ENCODE results near the gene CACNA1I. TPM values are rescaled to one million over a fixed set of nuclear protein-coding genes. Genes with fewer than 3 reads are reported as not detected.

Gene CACNA1I
- total RNA-seq, 1 experiment from 2014 or later, result 0.02 TPM

DNA sequence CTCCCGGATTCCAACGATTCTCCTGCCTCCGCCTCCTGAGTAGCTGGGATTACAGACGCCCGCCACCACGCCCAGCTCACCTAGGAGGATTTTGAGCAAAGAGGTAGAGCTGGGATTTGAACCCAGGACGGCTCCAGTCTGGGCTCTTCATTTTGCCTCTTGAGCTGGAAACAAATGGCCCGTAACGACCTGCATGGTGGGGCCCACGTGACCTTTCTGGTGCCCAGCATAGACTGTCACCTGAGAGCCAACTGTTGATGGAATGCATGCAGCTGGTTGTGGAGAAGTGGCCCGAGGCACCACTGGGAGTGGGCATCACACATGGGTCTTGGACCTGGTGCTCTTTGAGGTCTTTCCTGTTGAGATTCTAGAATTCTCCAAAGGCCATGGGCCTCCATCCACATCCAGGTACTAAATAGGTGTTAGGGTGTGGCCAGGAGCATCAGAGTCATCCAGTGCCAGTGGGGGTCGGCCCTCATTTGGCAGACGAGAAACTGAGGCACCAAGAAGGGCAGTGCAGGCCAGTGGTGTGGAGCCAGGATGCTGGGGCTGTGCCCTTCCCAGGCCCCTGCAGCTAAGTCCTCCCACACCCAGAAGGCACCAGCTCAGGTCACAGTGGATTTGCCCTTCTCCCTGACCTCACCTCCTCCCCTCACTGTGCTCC is 46.3 kb upstream of the CACNA1I start:
- ChIA-PET CTCF (interaction anchor here (0.6 to 26.5 kb wide), 8 partner anchors 10 to 507 kb away, joined by 3 to 471 read pairs (median 6); no protein-coding TSS in a partner anchor), POLR2A (interaction anchor here (1.3 to 6.1 kb wide), 9 partner anchors 8 to 584 kb away, joined by 3 to 102 read pairs (median 6); partner anchors contain the start of genes MIEF1, RPL3 and RPS19BP1)
- Mint-ChIP-seq H3K9me3 (ENCODE audit: unreplicated experiment) (no peaks in the 10 kb centered on the region), H3K4me1 (ENCODE audit: insufficient read depth, unreplicated experiment) (peaks cover 47% of the 10 kb centered on the region), H3K27ac (ENCODE audit: low read depth, unreplicated experiment) (peak overlapping the region; percentile 79), H3K27me3 (ENCODE audit: insufficient read depth, unreplicated experiment) (no peaks in the 10 kb centered on the region), H3K36me3 (ENCODE audit: insufficient read depth, unreplicated experiment) (peaks cover 81% of the 10 kb centered on the region), H3K4me3 (ENCODE audit: unreplicated experiment) (peak overlapping the region; percentile 28)
- DNase-seq (ENCODE audit: unreplicated experiment), result no peak
- BruUV-seq (replicated peaks), result no TSS peak
- intact Hi-C loops (cut with micrococcal nuclease), result loop anchor here (5.0 to 10.0 kb wide), 2 partner anchors 207 to 349 kb away; partner anchors contain the start of gene RPL3
- TF ChIP-seq, protein P1, sequence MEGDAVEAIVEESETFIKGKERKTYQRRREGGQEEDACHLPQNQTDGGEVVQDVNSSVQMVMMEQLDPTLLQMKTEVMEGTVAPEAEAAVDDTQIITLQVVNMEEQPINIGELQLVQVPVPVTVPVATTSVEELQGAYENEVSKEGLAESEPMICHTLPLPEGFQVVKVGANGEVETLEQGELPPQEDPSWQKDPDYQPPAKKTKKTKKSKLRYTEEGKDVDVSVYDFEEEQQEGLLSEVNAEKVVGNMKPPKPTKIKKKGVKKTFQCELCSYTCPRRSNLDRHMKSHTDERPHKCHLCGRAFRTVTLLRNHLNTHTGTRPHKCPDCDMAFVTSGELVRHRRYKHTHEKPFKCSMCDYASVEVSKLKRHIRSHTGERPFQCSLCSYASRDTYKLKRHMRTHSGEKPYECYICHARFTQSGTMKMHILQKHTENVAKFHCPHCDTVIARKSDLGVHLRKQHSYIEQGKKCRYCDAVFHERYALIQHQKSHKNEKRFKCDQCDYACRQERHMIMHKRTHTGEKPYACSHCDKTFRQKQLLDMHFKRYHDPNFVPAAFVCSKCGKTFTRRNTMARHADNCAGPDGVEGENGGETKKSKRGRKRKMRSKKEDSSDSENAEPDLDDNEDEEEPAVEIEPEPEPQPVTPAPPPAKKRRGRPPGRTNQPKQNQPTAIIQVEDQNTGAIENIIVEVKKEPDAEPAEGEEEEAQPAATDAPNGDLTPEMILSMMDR (IDR thresholded peaks at IDR 0.05; ENCODE audit: unreplicated experiment), result no peak

DNA sequence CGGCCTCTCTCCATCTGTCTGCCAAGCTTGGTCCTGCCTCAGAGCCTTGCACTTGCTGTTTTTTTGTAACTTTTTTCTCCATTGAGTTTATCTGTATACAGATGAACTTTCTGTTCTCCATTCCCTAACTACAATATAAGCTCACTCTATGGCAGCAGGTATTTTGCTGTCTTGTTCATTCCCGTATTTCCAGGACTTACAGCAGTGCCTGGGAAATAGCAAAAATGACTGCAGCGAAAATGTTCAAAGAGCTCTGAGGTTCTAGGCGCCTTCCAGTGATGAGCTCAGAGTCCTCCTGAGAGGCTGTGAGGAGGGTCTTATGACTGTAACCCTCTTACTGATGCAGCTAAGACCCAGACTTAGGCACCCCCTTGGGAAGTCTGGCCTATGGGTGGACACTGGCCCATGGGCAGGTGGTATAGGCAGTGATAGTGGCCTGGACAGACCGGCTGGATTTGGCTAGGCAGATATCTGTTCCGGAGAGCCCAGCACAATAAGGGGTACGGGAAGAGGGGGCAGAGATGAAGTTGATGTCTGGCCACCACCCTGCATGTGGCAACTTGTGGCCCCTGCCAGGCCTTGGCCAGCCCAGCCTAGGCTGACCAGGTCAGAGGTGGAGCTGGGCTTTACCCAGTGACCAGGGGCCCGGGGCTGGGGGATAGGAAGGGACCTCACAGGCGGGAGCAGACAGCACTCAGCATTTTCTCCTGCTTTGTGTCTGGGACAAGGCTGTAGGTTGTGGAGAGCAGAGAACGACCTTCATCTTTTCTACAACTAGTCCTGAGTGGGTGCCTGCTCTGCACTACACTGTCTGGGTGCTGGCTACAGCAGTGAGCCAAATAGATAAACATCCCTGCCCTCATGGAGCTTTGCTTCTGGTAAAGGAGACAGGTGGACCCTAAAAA is 45.5 kb upstream of the CACNA1I start:
- Mint-ChIP-seq H3K4me3 (ENCODE audit: unreplicated experiment) (peak overlapping the region; percentile 28), H3K27ac (ENCODE audit: low read depth, unreplicated experiment) (peak overlapping the region; percentile 79), H3K27me3 (ENCODE audit: insufficient read depth, unreplicated experiment) (no peaks in the 10 kb centered on the region), H3K36me3 (ENCODE audit: insufficient read depth, unreplicated experiment) (peaks cover 85% of the 10 kb centered on the region), H3K9me3 (ENCODE audit: unreplicated experiment) (no peaks in the 10 kb centered on the region), H3K4me1 (ENCODE audit: insufficient read depth, unreplicated experiment) (peaks cover 53% of the 10 kb centered on the region)
- ChIA-PET POLR2A (interaction anchor here (1.0 to 6.1 kb wide), 8 partner anchors 9 to 583 kb away, joined by 3 to 102 read pairs (median 5); partner anchors contain the start of genes MIEF1 and RPL3), CTCF (interaction anchor here (0.7 to 26.5 kb wide), 5 partner anchors 11 to 506 kb away, joined by 3 to 471 read pairs (median 7); no protein-coding TSS in a partner anchor)
- intact Hi-C loops (cut with micrococcal nuclease), result loop anchor here (5.0 to 10.0 kb wide), 2 partner anchors 208 to 350 kb away; partner anchors contain the start of gene RPL3
- TF ChIP-seq, protein P1 (IDR thresholded peaks at IDR 0.05; ENCODE audit: unreplicated experiment), result no peak
- BruUV-seq (replicated peaks), result no TSS peak
- no peak for DNase-seq (ENCODE audit: unreplicated experiment)

DNA sequence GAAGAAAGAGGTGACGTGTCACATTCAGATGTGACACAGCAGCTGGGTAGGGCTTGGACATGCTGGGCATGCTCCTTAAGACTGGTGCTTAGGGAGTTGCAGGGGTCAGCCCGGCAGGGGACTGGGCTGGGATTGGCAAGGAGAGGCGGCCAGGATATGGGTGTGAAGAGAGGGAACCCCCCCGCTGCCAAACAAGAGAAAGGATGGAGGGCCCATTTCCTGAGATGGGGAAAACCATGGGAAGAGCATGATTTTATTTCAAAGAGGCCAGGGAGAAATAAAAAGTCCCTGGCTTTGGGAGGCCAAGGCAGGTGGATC is 44.9 kb upstream of the CACNA1I start:
- BruUV-seq (replicated peaks), result no TSS peak
- H3K4me3 Mint-ChIP-seq (ENCODE audit: unreplicated experiment), result peak overlapping the region; percentile 26
- ChIA-PET CTCF (interaction anchor here (0.7 to 26.5 kb wide), 3 partner anchors 11 to 506 kb away, joined by 3 to 471 read pairs (median 10); no protein-coding TSS in a partner anchor), POLR2A (interaction anchor here (1.0 to 6.1 kb wide), 4 partner anchors 23 to 518 kb away, joined by 3 to 102 read pairs (median 8); partner anchors contain the start of genes MIEF1 and RPL3)
- peak overlapping the region; percentile 79 for H3K27ac Mint-ChIP-seq (ENCODE audit: low read depth, unreplicated experiment)
- H3K9me3 Mint-ChIP-seq (ENCODE audit: unreplicated experiment), result no peaks in the 10 kb centered on the region
- intact Hi-C loops (cut with micrococcal nuclease), result loop anchor here (10.0 kb wide), 1 partner anchor 351 kb away; no protein-coding TSS in a partner anchor
- TF ChIP-seq, protein P1 (IDR thresholded peaks at IDR 0.05; ENCODE audit: unreplicated experiment), result no peak
- no peaks in the 10 kb centered on the region for H3K27me3 Mint-ChIP-seq (ENCODE audit: insufficient read depth, unreplicated experiment)
- H3K4me1 Mint-ChIP-seq (ENCODE audit: insufficient read depth, unreplicated experiment), result peaks cover 59% of the 10 kb centered on the region
- DNase-seq (ENCODE audit: unreplicated experiment), result no peak
- peaks cover 85% of the 10 kb centered on the region for H3K36me3 Mint-ChIP-seq (ENCODE audit: insufficient read depth, unreplicated experiment)

Data from MCF 10A (cell line).